ENCODE data around the gene TP53I11.

The TP53I11 gene

GRCh38 chr11:44909557-44909956 is 41.1 kb downstream of the TP53I11 start:
- H3K4me3 ChIP-seq (ENCODE audit: low read depth, low read length): no peak overlapping the region
- TF ChIP-seq CTCF (IDR thresholded peaks at IDR 0.05; ENCODE audit: low read depth, low read length, missing control alignments): no peak
- no peak for DNase-seq (ENCODE audit: low read depth)
- in situ Hi-C loops (cut with HindIII; ENCODE audit: low sequenced_read_pairs): no loop called here

- no peak overlapping the region for H3K4me3 ChIP-seq (ENCODE audit: low read depth, low read length)
- in situ Hi-C loops (cut with HindIII; ENCODE audit: low sequenced_read_pairs): no loop called here
- TF ChIP-seq CTCF (IDR thresholded peaks at IDR 0.05; ENCODE audit: low read depth, low read length, missing control alignments): no peak
- no peak for DNase-seq (ENCODE audit: low read depth)
Observed at GRCh38 chr11:44906649-44907048, 44.0 kb downstream of the TP53I11 start.

GRCh38 chr11:44905131-44905866 is 45.4 kb downstream of the TP53I11 start:
- no peak for DNase-seq (ENCODE audit: low read depth)
- no peak for TF ChIP-seq CTCF (IDR thresholded peaks at IDR 0.05; ENCODE audit: low read depth, low read length, missing control alignments)
- in situ Hi-C loops (cut with HindIII; ENCODE audit: low sequenced_read_pairs): no loop called here

GRCh38 chr11:44904261-44905020 is 46.2 kb downstream of the TP53I11 start:
- DNase-seq (ENCODE audit: low read depth): no peak
- H3K4me3 ChIP-seq (ENCODE audit: low read depth, low read length): no peak overlapping the region
- in situ Hi-C loops (cut with HindIII; ENCODE audit: low sequenced_read_pairs): no loop called here
- no peak for TF ChIP-seq CTCF (IDR thresholded peaks at IDR 0.05; ENCODE audit: low read depth, low read length, missing control alignments)

More at GRCh38 chr11:44905131-44905866, 45.4 kb downstream of the TP53I11 start:
- H3K4me3 ChIP-seq (ENCODE audit: low read depth, low read length): no peak overlapping the region

- TF ChIP-seq CTCF (IDR thresholded peaks at IDR 0.05; ENCODE audit: low read depth, low read length, missing control alignments): no peak
- in situ Hi-C loops (cut with HindIII; ENCODE audit: low sequenced_read_pairs): no loop called here
- no peak for DNase-seq (ENCODE audit: low read depth)
- H3K4me3 ChIP-seq (ENCODE audit: low read depth, low read length): no peak overlapping the region
Observed at GRCh38 chr11:44903518-44903917, 47.2 kb downstream of the TP53I11 start.

- in situ Hi-C loops (cut with HindIII; ENCODE audit: low sequenced_read_pairs): no loop called here
- no peak for DNase-seq (ENCODE audit: low read depth)
- no peak for TF ChIP-seq CTCF (IDR thresholded peaks at IDR 0.05; ENCODE audit: low read depth, low read length, missing control alignments)
- H3K4me3 ChIP-seq (ENCODE audit: low read depth, low read length): no peak overlapping the region
Observed at GRCh38 chr11:44903035-44903434, 47.6 kb downstream of the TP53I11 start.
